HCT116 (cell line): ENCODE results near the gene GID4. TPM values are rescaled to one million over a fixed set of nuclear protein-coding genes. Genes with fewer than 3 reads are reported as not detected.

Experiments
- ATAC-seq: fragments of 200-7000 bp; cut with Tn5 transposase; 2 replicates; pipeline ENCODE4 v1.9.1; 2020; ENCODE audit warnings: mild to moderate bottlenecking, moderate library complexity
- BruUV-seq: library from RNA; stranded (reverse); fragments of 400-500 nt; replicated peaks from 2 replicates; lab custom pipeline; 2021; lab: Mats Ljungman, UMichigan
- CTCF ChIA-PET: fragments of 300-600 bp; sonication (Branson Sonifier 250); formaldehyde crosslinking; loops from one replicate; lab custom pipeline; 2021; ENCODE audit warnings: antibody characterized with exemption; lab: Charles Lee
- POLR2A ChIA-PET: fragments of 300-600, 350-600 bp; sonication (Branson Sonifier 250); formaldehyde crosslinking; loops from one replicate; lab custom pipeline; 2021; ENCODE audit warnings: antibody characterized with exemption; lab: Charles Lee
- RAD21 ChIA-PET, 2 experiments: fragments of 300-600 bp; sonication (Branson Sonifier 250); formaldehyde crosslinking; loops; one replicate each; lab custom pipeline; 2023; ENCODE audit warnings: low total read pairs in 2 of 2; ENCODE audit not compliant: uncharacterized antibody in 2 of 2, unreplicated experiment in 2 of 2, low non-redundant PET in 1 of 2; lab: Charles Lee
- DNase-seq: peaks from one replicate; pipeline ENCODE4 v3.0.0-alpha.2; 2010; ENCODE audit warnings: low read depth, low spot score
- H2AFZ ChIP-seq: fragments of 200-600 bp; shearing (Covaris generic), sonication (generic); 2 replicates; pipeline ENCODE4 v1.6.1; 2017; ENCODE audit warnings: low read depth, mixed run types, mixed read lengths, antibody characterized with exemption, low read length; ENCODE audit not compliant: poor library complexity, severe bottlenecking
- H3K27ac ChIP-seq: 2 replicates; pipeline ENCODE4 v1.5.1; 2012; ENCODE audit warnings: low read depth, low read length
- H3K27me3 ChIP-seq: fragments of 200-600 bp; sonication (generic); 2 replicates; pipeline ENCODE4 v1.6.1; 2016; ENCODE audit warnings: mixed run types, low read length, mixed read lengths; ENCODE audit not compliant: insufficient read depth
- H3K36me3 ChIP-seq, 2 experiments: fragments of 200-500 bp in 1 of 2; fragments of 200-600 bp in 1 of 2; sonication (Bioruptor generic) in 1 of 2; sonication (generic) in 1 of 2; 2 replicates each; pipeline versions ENCODE4 v1.5.1 to v1.6.1; 2014 to 2016; ENCODE audit warnings: low read length in 2 of 2, inconsistent platforms in 1 of 2, mixed read lengths in 1 of 2, mixed run types in 1 of 2; ENCODE audit not compliant: insufficient read depth in 2 of 2, control insufficient read depth in 1 of 2
- H3K4me1 ChIP-seq, 2 experiments: fragments of 200-600 bp in 1 of 2; sonication (generic) in 1 of 2; 2 replicates each; pipeline versions ENCODE4 v1.5.1 to v1.6.1; 2012 to 2017; ENCODE audit warnings: low read length in 2 of 2, inconsistent platforms in 1 of 2, mild to moderate bottlenecking in 1 of 2, mixed read lengths in 1 of 2, mixed run types in 1 of 2, moderate library complexity in 1 of 2; ENCODE audit not compliant: insufficient read depth in 2 of 2, control insufficient read depth in 1 of 2
- H3K4me2 ChIP-seq: fragments of 200-600 bp; sonication (generic); 2 replicates; pipeline ENCODE4 v1.6.1; 2017; ENCODE audit warnings: mixed run types, low read length, mixed read lengths
- H3K4me3 ChIP-seq, 2 experiments: fragments of 200-600 bp in 1 of 2; sonication (generic) in 1 of 2; replicated peaks in 1 of 2; 2 replicates each; pipeline ENCODE4 v1.5.1; 2011 to 2016; ENCODE audit warnings: low read length in 2 of 2, control low read depth in 1 of 2, low read depth in 1 of 2, mild to moderate bottlenecking in 1 of 2, mixed read lengths in 1 of 2, mixed run types in 1 of 2
- H3K79me2 ChIP-seq: fragments of 200-600 bp; sonication (generic); 2 replicates; pipeline ENCODE4 v1.6.1; 2017; ENCODE audit warnings: mild to moderate bottlenecking, mixed run types, low read length, moderate library complexity, mixed read lengths; ENCODE audit not compliant: insufficient read depth
- H3K9ac ChIP-seq: fragments of 200-600 bp; sonication (generic); 2 replicates; pipeline ENCODE4 v1.6.1; 2016; ENCODE audit warnings: low read length, mixed read lengths
- H3K9me2 ChIP-seq: fragments of 200-600 bp; sonication (generic), shearing (Covaris generic); 2 replicates; pipeline ENCODE4 v1.6.1; 2017; ENCODE audit warnings: mixed run types, mild to moderate bottlenecking, moderate library complexity; ENCODE audit not compliant: insufficient read depth
- H3K9me3 ChIP-seq, 2 experiments: fragments of 200-500 bp in 1 of 2; fragments of 200-600 bp in 1 of 2; sonication (Bioruptor generic) in 1 of 2; sonication (generic) in 1 of 2; 2 replicates each; pipeline ENCODE4 v1.6.1; 2014 to 2017; ENCODE audit warnings: low read length in 2 of 2, mixed read lengths in 2 of 2, inconsistent platforms in 1 of 2, low read depth in 1 of 2, mild to moderate bottlenecking in 1 of 2, mixed run types in 1 of 2, moderate library complexity in 1 of 2; ENCODE audit not compliant: control insufficient read depth in 1 of 2, insufficient read depth in 1 of 2
- H4K20me1 ChIP-seq: fragments of 200-600 bp; sonication (generic), shearing (Covaris generic); 2 replicates; pipeline ENCODE4 v1.6.1; 2017; ENCODE audit warnings: mixed run types, mild to moderate bottlenecking, moderate library complexity; ENCODE audit not compliant: insufficient read depth
- ATF3 ChIP-seq: IDR thresholded peaks from 2 replicates; pipeline ENCODE4 v1.6.1; 2012
- CBX3 ChIP-seq: IDR thresholded peaks from 2 replicates; pipeline ENCODE4 v1.6.1; 2012; ENCODE audit warnings: low read depth
- CTCF ChIP-seq, 3 experiments: fragments of 200-600 bp in 1 of 3; sonication (generic) in 1 of 3; IDR thresholded peaks in 2 of 3; conservative IDR thresholded peaks in 1 of 3; 2 replicates each; pipeline ENCODE4 v1.5.1; 2012 to 2017; ENCODE audit warnings: low read depth in 2 of 3, low read length in 2 of 3, antibody characterized with exemption in 1 of 3, borderline replicate concordance in 1 of 3, control low read depth in 1 of 3, mild to moderate bottlenecking in 1 of 3, mixed read lengths in 1 of 3, mixed run types in 1 of 3, moderate library complexity in 1 of 3; ENCODE audit not compliant: insufficient read depth in 1 of 3
- EGR1 ChIP-seq: IDR thresholded peaks from 2 replicates; pipeline ENCODE4 v1.6.1; 2012; ENCODE audit warnings: low read depth
- ELF1 ChIP-seq: IDR thresholded peaks from 2 replicates; pipeline ENCODE4 v1.6.1; 2012; ENCODE audit warnings: low read depth, borderline replicate concordance
- MAX ChIP-seq: IDR thresholded peaks from 2 replicates; pipeline ENCODE4 v1.6.1; 2012
- POLR2A ChIP-seq: IDR thresholded peaks from 2 replicates; pipeline ENCODE4 v1.7.0; 2011; ENCODE audit warnings: borderline replicate concordance; ENCODE audit not compliant: insufficient read depth, insufficient read length; ENCODE audit errors: extremely low read depth
- POLR2AphosphoS5 ChIP-seq: IDR thresholded peaks from 2 replicates; pipeline ENCODE4 v1.6.1; 2011; ENCODE audit warnings: mild to moderate bottlenecking, low read depth, low read length, moderate library complexity
- RAD21 ChIP-seq: IDR thresholded peaks from 2 replicates; pipeline ENCODE4 v1.6.1; 2012; ENCODE audit warnings: low read depth, mild to moderate bottlenecking
- SIN3A ChIP-seq: IDR thresholded peaks from 2 replicates; pipeline ENCODE4 v1.6.1; 2012; ENCODE audit warnings: low read depth
- SP1 ChIP-seq: IDR thresholded peaks from 2 replicates; pipeline ENCODE4 v1.6.1; 2012; ENCODE audit warnings: low read depth
- SRF ChIP-seq: IDR thresholded peaks from 2 replicates; pipeline ENCODE4 v1.6.1; 2012; ENCODE audit warnings: low read depth
- TCF7L2 ChIP-seq: IDR thresholded peaks from 2 replicates; pipeline ENCODE4 v1.7.0; 2011; ENCODE audit warnings: borderline replicate concordance, inconsistent platforms; ENCODE audit not compliant: insufficient read depth, insufficient read length; ENCODE audit errors: extremely low read depth
- YY1 ChIP-seq: IDR thresholded peaks from 2 replicates; pipeline ENCODE4 v1.6.1; 2011; ENCODE audit warnings: low read length, low read depth, moderate library complexity, mild to moderate bottlenecking; ENCODE audit not compliant: insufficient replicate concordance; ENCODE audit errors: extremely low read depth
- ZBTB33 ChIP-seq: IDR thresholded peaks from 2 replicates; pipeline ENCODE4 v1.6.1; 2011; ENCODE audit warnings: mild to moderate bottlenecking, low read length, moderate library complexity; ENCODE audit not compliant: insufficient replicate concordance; ENCODE audit errors: extremely low read depth
- ZFX ChIP-seq: fragments of 450-650 bp; IDR thresholded peaks from 2 replicates; pipeline ENCODE4 v1.6.1; 2017
- ZNF274 ChIP-seq: fragments of 200-500 bp; sonication (Bioruptor generic); IDR thresholded peaks from 2 replicates; pipeline ENCODE4 v1.6.1; 2014; ENCODE audit warnings: mild to moderate bottlenecking, low read depth, low read length, inconsistent platforms
- intact Hi-C: fragments of 100-400 bp; cut with micrococcal nuclease; formaldehyde crosslinking; loops from 2 replicates; pipeline ENCODE4 v1.10.0; 2022
- total RNA-seq: library from RNA; stranded (reverse); gene quantifications from one replicate; pipeline ENCODE4 v1.2.1, GENCODE V29; 2021; ENCODE audit not compliant: unreplicated experiment

Gene GID4
- total RNA-seq, 1 experiment from 2014 or later, result 10.8 TPM

- Histone ChIP-seq H3K9me3 (no peaks in the 10 kb centered on the region), H3K27ac (no peak overlapping the region), H4K20me1 (no peaks in the 10 kb centered on the region), H3K27me3 (no peaks in the 10 kb centered on the region), H2AFZ (no peak overlapping the region), H3K9ac (no peak overlapping the region), H3K4me1 (peaks cover 0 to 17% of the 10 kb centered on the region in 2 experiments; a peak in 1 of 4 replicates), H3K79me2 (no peaks in the 10 kb centered on the region), H3K9me2 (no peaks in the 10 kb centered on the region), H3K4me3 (no peak overlapping the region), H3K4me2 (0 out of 2 replicates have a peak overlapping the region, but pooled peaks have one; percentile 13), H3K36me3 (0 out of 4 replicates have a peak, but pooled peaks cover 0 to 4% of the 10 kb centered on the region in 2 experiments)
- DNase-seq, result no peak
- no TSS peak for BruUV-seq
- POLR2A ChIA-PET, result interaction anchor here (0.8 kb wide), 1 partner anchor 54 kb away, joined by 4 read pairs; the partner anchor contains the start of genes DRC3 and TOM1L2
- TF ChIP-seq EGR1, result no peak
- no peak for TF ChIP-seq POLR2A
- TF ChIP-seq MAX, result no peak
- no peak for TF ChIP-seq ELF1
- no peak for TF ChIP-seq ATF3
- TF ChIP-seq SP1, result no peak
- no peak for TF ChIP-seq TCF7L2
- TF ChIP-seq SIN3A, result no peak
- no peak for TF ChIP-seq CBX3
- TF ChIP-seq ZBTB33, result no peak
- no peak for TF ChIP-seq CTCF (IDR thresholded peaks at IDR 0.05 in 2 of 3, conservative IDR thresholded peaks at IDR 0.05 in 1 of 3; ENCODE audit: borderline replicate concordance in 1 of 3, insufficient read depth in 1 of 3, low read depth in 2 of 3, low read length in 2 of 3)
- TF ChIP-seq ZNF274, result no peak
- TF ChIP-seq POLR2AphosphoS5, result no peak
- TF ChIP-seq YY1, result no peak
- no peak for TF ChIP-seq RAD21
- no peak for TF ChIP-seq SRF
- no peak for TF ChIP-seq ZFX
- ATAC-seq, result no peak
- intact Hi-C loops, result no loop called here
- CTCF ChIA-PET, result no interaction called here
- RAD21 ChIA-PET, result interaction anchor here in 1 of 2 experiments (0.6 kb wide), 1 partner anchor 788 kb away, joined by 3 read pairs; no protein-coding TSS in a partner anchor
Measured at GRCh38 chr17:18025945-18026776, 13.0 kb upstream of the GID4 start.
